ENCODE measurements around the gene SCNN1G.

SCNN1G gene

GRCh38 chr16:23195366-23195978 is 12.9 kb downstream of the SCNN1G start:
- Histone ChIP-seq H3K27me3 (peaks cover 2% of the 10 kb centered on the region; the same call in 1 of the 2 replicates), H3K4me1 (no peaks in the 10 kb centered on the region), H3K9me3 (no peaks in the 10 kb centered on the region), H3K4me3 (ENCODE audit: low read depth, low read length) (no peak overlapping the region), H3K36me3 (no peaks in the 10 kb centered on the region)
- DNase-seq = no peak
- no peak for TF ChIP-seq CTCF (IDR thresholded peaks at IDR 0.05; ENCODE audit: low read depth, low read length)

GRCh38 chr16:23196539-23196938 is 14.0 kb downstream of the SCNN1G start:
- H3K27me3 ChIP-seq = peaks cover 8% of the 10 kb centered on the region; the same call in 1 of the 2 replicates
- no peak for DNase-seq
- no peaks in the 10 kb centered on the region for H3K9me3 ChIP-seq
- H3K36me3 ChIP-seq = no peaks in the 10 kb centered on the region
- H3K4me3 ChIP-seq (ENCODE audit: low read depth, low read length) = no peak overlapping the region
- TF ChIP-seq CTCF (IDR thresholded peaks at IDR 0.05; ENCODE audit: low read depth, low read length) = no peak
- H3K4me1 ChIP-seq = no peaks in the 10 kb centered on the region

- Histone ChIP-seq H3K36me3 (no peaks in the 10 kb centered on the region), H3K27me3 (peaks cover 8% of the 10 kb centered on the region; the same call in 1 of the 2 replicates), H3K4me3 (ENCODE audit: low read depth, low read length) (no peak overlapping the region), H3K9me3 (no peaks in the 10 kb centered on the region), H3K4me1 (no peaks in the 10 kb centered on the region)
- no peak for DNase-seq
- TF ChIP-seq CTCF (IDR thresholded peaks at IDR 0.05; ENCODE audit: low read depth, low read length) = no peak
Measured at GRCh38 chr16:23202166-23202565, 19.6 kb downstream of the SCNN1G start.

- no peak for TF ChIP-seq CTCF (IDR thresholded peaks at IDR 0.05; ENCODE audit: low read depth, low read length)
- Histone ChIP-seq H3K36me3 (no peaks in the 10 kb centered on the region), H3K27me3 (peaks cover 3% of the 10 kb centered on the region; the same call in 1 of the 2 replicates), H3K4me3 (ENCODE audit: low read depth, low read length) (no peak overlapping the region), H3K9me3 (no peaks in the 10 kb centered on the region), H3K4me1 (no peaks in the 10 kb centered on the region)
- DNase-seq = no peak
Measured at GRCh38 chr16:23206986-23207385, 24.4 kb downstream of the SCNN1G start.

- no peak for DNase-seq
- peaks cover 3% of the 10 kb centered on the region; the same call in 1 of the 2 replicates for H3K27me3 ChIP-seq
- no peak overlapping the region for H3K4me3 ChIP-seq (ENCODE audit: low read depth, low read length)
- no peaks in the 10 kb centered on the region for H3K9me3 ChIP-seq
- H3K36me3 ChIP-seq = no peaks in the 10 kb centered on the region
- H3K4me1 ChIP-seq = no peaks in the 10 kb centered on the region
- TF ChIP-seq CTCF (IDR thresholded peaks at IDR 0.05; ENCODE audit: low read depth, low read length) = no peak
Measured at GRCh38 chr16:23207485-23207884, 24.9 kb downstream of the SCNN1G start.

GRCh38 chr16:23209606-23210005 is 27.1 kb downstream of the SCNN1G start:
- Histone ChIP-seq H3K4me1 (no peaks in the 10 kb centered on the region), H3K9me3 (no peaks in the 10 kb centered on the region; the same call in 1 of the 2 replicates), H3K36me3 (no peaks in the 10 kb centered on the region), H3K27me3 (peaks cover 3% of the 10 kb centered on the region; the same call in 1 of the 2 replicates), H3K4me3 (ENCODE audit: low read depth, low read length) (no peak overlapping the region)
- TF ChIP-seq CTCF (IDR thresholded peaks at IDR 0.05; ENCODE audit: low read depth, low read length) = no peak
- DNase-seq = no peak
